GM18498 (cell line): ENCODE measurements around the gene NDRG2.

Source experiments
- ATAC-seq: cut with Tn5 transposase; IDR thresholded peaks from one replicate; pipeline ENCODE4 v1.9.1; 2021; ENCODE audit warnings: mild to moderate bottlenecking, moderate library complexity; ENCODE audit not compliant: unreplicated experiment

NDRG2 gene

DNA sequence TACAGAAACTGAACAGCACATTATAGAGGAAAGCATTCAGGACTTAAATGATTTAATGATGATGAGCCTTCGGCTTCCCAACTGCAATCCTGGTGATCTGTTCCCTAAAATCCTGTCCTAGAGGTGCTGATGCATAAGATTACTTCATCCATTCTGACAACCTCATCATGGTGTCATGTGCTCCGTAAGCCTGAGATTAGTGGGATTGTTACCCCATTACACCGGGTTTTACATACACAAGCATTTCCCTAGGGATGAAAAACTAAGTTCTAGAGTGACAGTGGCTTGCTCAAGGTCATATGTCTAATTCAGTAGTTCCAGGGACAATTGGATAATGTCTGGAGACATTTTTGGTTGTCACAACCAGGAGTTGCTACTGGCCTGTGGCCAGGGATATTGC is 12.3 kb upstream of the NDRG2 start:
- ATAC-seq = no peak

DNA sequence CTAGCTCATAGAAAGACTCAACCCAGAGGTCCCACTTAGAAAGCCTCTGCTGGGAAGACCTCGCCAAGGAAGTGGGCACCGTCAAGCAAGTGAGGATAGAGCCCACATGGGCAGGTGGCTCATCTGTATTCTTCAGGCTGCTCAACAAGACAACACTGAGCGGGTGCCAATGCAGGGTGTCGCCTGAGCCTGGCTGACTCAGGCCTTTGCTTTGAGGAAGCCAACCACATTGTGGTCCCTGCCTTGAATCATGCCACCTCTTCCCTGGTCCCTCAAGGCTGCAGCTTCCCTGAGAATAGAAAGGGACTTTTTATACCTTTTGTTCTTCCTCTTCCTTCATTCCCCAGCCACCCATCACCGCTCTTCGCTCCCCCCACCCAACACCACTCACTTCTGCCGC is 11.9 kb upstream of the NDRG2 start:
- no peak for ATAC-seq

DNA sequence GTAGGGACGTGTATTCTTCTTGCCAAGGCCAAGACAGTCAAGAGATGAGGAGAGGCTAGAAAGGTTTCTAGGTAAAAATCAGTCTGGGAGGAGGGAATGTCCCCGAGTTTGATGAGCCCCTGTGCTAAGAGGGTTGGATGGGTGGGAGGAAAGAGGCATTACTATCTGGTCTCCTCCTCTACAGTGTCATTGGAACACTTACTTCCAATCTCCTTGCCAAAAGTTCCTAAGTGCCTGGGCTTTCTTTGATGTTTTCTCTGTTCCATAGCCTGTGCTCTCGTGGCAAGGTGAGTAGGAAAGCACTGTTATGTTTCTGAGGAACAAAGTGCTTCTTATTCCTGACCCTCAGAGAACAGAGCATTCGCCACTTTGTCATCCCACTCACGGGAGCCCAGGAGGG is 9.8 kb upstream of the NDRG2 start, which contains the start of gene RNASE13:
Gene RNASE13, minus strand, starts transcription at position 101 of the 400 bp plus-strand sequence. CDS start 519 bp downstream, outside the sequence.
- ATAC-seq = no peak

DNA sequence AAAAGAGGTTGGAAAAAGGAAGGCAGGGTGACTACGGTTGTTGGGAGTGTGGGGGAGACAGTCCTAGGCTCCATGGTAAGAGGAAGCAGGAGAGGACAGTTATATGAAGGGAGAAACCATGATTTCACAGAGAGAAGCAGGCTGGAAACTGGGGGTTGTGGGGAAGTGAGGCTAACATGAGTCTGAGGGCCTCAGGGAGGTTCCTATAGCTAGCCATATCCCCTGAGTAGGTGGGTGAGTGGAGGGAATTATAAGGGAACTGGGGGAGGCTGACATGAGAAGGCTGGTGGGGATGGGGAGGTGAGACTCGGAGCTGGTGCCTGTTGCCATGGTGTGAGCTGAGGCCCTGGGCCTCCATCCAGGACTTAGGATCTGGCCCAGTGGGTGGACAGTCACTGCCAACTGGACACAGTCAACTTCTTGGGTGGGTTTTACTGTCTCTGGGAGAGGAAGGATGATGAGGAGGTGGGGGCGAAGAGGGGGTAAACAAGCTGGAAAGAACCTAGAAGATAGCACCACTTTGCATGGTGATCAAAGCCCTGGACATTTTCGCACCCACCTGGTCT is 8.4 kb upstream of the NDRG2 start:
- no peak for ATAC-seq

DNA sequence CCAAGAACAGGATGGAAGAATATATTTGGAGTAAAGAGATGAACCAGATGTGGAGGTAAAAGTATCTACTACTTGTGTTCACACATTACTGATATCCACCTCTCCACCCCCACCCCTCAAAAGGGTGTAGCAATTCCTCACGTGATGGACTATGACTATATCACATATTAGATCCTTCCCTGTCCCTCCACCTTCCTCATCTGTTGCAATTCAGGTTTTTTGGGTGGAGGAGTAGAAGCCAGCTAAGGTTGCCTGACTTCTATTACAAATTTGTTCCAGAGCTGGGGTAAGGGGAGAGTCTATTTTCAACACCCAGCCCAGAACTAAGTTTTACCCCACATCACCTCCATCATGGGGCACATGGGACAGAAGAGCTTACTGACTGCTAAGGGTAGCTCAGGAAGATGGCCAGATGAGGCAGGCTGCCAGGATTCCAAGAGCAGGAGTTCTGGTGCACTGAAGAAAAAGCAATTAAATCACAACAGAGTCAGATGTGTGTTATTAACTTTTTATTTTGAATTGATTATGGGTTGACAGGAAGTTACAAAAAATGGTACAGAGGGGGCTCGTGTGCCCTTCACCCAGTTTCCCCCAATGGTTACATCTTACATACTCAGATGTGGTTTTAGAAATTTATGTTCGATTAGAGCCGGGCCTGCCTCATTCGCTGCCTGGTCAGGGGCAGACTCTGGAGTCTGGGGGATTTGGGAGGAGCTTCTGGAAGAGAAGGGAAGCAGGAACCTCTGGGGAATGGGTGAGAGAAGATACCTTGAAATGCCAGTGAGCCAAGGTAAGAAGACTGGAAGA is 7.7 kb upstream of the NDRG2 start:
- ATAC-seq = no peak

DNA sequence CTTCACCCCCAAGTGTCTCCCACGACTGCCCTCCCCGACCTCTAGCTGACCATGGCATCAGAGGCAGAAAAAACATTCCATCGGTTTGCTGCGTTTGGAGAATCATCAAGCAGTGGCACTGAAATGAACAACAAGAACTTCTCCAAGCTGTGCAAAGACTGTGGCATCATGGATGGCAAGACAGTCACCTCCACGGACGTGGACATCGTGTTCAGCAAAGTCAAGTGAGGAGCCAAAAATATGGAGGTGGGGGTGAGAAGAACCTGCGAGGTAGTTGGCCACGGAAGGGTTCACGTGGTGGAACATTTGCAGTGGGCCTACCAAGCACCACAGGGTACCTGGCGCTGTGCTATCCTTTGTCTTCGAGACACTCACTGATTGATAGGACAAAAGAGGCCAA is 5.7 kb upstream of the NDRG2 start:
- ATAC-seq = no peak

DNA sequence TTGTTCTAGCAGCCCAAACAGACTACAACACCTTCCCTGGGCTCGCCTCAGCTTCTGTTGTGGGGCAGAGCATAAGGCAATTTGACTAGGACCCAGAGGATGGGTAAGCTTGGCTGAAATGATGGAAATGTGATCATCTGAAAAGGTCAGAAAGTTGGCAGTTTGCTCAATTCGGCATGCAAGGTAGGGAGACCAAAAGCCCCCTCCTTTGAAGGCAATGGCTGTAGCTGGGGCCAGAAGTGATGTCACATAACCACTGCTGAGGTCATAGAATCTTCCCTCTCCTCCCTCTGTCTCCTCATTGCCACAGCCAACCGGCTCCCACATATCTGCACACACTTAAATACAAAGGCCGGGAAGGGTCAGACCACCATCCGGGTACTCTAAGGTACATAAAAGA is 5.1 kb upstream of the NDRG2 start, which contains the start of gene TPPP2:
Gene TPPP2, plus strand, starts transcription at position 301 of the 400 bp plus-strand sequence. CDS start 365 bp downstream, outside the sequence.
- ATAC-seq = no peak

DNA sequence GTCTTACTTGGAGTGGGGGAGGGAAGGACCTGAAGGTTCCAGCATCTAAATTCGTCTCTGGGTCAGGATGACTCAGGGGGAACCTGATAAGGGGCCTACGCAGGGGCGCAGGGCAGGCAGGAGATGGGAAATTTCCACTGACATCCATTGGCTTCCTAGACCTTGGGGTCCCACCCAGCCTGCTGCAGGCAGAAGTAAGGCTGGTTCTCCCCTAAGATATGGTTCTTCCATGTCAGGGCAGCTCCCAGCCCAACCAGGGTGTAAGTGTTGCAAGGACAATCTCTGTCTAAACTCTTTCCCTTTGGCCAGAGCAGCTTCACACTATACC is 2.1 kb upstream of the NDRG2 start:
- ATAC-seq = no peak

DNA sequence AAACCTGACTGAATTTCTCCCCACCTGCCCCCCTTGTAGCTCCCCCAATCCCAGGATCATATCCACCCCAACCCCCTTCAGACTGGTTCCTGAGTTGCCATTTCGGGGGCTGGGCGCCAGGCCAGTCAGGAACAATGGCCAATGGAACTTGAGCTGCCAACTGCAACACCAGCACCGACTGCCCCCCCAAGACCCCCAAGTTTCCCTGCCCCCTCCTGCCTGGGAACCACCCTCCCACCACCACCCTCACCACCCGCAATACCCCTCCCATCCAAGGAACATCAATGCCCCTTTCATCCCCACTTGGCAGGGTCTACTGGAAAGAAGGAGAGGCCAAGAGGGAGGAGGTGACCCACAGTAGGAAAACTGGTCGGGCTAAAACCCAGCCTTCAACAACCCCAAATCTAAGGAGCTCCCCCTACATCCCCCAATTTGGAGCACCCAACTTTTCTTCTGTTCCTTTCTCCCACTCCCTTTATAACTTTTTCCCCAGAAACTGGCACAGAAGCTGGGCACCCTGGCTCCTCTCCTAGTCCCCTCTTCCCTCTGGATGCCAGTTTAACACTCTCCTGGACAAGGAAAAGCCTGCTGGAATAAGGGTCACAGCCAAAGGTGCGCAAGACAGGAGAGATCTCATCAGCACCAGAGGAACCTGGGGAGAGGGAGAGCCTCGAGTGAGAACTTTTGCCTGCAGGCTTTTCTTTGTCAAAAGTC is 1.6 kb upstream of the NDRG2 start:
- ATAC-seq = no peak

DNA sequence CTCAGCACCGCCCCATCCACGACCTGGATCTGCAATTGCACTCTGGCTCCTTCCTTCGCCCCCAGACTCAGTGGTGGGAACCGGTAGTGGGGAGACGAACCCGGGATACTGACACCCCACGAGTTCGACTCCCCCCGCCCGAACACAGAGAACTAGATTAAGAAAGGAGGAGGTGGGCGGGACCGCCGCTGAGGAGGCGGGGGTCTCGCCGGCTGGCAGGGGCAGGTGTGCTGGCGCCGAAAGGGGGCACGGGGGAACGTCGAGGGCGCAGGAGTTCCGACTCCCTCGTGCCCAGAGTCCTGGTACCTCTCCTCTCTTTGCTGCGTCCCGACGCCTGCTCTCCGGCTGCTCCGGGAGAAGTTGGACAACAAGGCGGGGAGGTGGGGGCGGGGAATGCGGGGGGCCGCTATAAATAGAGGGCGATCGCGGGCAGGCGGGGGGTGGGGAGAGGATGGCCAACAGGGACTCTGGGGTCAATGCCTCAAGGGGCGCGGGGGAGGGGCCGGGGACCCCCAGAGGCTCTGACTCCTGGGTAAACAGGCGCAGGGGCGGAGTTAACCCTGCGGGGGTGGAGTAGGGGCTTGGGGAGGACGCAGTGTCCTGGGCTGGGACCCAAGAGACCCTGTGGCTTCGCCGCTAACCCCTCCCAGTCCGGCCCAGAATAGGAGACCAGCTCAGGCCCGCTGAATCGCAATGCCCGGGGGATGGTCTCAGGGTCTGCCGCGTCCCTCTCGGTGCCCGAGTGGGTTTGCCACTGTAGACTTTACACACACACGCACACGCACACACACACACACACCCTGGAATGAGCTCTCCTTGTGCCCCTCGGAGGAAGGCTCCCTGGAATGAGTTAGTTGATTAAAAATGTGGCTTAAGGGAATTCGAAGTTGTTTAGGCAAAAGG is 761 bp upstream of the NDRG2 start:
- ATAC-seq = no peak

DNA sequence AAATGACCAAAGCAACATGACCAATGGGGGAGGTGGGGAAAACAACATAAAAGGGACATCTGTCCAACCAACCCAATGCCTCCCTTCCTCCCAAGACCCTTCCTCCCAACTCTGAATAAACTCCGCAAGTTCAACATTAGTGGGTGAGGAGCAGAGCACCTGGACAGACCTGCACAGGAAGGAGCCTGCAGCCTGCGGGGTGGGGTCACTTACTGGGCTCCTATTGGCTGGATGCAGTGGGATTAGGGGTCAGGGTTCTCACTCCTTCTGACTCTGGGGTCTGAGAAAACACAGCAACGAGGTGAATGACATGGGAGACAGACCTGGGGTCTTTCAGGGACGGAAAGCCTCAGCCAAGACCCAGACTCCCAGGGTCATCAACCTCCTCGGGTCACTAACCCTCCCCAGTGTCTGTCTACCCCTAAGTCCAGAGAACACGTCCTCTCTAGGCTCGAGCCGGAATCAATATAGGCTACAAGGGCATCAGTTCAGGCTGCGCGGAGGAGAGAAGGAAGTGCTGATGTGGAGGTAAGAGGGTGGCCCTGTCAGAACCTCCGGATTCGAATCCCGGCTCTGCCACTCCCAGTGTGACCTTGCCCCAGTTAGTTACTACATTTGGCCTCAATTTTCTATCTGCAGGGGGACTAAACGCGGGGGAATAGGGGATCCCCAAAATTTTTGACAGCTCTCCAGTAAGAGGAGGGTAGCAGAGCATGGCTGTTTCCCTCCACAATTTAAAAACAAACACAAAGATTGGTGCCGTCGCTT is 860 bp downstream of the NDRG2 start:
- no peak for ATAC-seq

DNA sequence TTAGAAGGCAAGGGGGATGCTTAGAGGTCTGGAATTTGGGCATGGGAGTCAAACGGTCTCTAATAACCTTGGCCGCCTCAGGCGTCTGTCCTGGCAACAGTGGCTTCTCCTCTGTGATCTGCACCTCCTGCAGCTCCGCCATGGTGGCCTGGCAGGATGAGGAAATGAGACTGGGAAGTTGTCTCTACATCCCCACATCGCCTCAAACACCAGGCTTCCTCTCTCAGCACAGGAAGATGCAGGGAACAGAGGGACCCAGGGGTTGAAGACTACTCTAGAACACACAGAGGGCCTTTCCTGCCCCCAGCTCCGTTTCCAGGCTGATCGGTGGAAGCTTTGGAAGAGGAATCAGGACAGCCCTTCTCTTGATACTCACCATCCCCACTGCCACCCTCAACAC is 1.7 kb downstream of the NDRG2 start:
- no peak for ATAC-seq

DNA sequence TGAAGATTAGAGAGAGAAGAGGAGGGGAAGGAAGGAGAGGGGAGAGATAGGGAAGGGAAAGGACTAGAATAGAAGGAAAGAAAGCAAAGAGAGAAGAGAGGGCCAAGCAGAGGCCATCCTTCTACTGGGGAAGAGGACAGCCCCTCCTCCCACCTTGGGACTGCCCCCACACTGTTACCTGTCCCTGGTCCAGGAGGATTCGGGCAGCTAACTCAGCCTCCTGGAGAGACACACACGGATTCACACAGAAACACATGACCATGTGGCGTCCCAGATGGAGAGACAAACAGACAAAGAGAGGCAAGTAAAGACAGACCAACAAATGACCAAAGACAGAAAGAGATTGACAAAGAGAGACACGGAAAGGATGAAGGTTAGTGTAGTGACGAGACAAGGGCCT is 2.2 kb downstream of the NDRG2 start:
- ATAC-seq = no peak

DNA sequence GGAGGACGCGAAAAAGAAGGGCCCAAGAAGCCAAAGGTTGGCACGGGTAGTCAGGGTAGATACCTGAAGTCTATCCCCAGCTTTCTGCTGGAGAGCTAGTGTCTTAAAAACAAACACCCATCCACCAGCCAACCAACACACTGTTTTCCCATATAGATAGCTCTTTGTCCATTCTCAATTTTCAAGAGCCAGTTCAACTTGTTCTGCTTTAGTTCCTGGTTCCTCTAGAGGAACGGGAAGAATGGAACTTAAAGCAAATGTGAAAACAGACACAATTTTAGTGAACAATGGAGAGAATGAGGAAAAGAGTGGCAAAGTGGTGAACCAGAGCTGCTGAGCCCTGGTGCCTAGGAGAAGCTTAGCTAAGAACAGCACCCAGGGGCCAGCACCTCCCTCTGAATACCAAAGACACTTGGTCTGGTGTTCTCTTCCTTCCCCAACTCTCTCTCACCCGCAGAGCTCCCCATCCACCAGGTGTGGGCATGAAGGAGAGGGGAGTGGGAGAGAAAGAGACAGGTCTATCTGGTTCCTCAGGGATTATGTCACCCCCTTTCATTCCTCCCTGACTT is 3.8 kb downstream of the NDRG2 start:
- no peak for ATAC-seq

DNA sequence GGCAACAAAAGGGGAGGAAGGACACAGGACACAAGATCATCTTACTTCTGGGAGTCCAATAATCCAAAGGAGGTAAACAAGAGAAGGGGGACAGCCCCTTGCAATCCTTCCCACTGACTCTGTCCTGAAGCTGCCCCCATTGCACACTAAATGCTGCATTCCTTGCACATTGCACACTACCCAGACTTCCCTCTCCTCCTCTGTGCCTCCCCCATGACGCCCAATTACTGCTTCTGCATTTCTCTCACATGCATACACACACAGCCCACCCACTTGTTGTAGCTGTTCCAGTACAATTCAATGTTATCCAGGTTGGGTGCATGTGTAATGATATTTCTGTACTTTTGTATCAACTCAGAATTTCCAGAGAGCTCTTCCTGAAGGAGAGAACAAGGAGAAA is 5.5 kb downstream of the NDRG2 start:
- no peak for ATAC-seq

DNA sequence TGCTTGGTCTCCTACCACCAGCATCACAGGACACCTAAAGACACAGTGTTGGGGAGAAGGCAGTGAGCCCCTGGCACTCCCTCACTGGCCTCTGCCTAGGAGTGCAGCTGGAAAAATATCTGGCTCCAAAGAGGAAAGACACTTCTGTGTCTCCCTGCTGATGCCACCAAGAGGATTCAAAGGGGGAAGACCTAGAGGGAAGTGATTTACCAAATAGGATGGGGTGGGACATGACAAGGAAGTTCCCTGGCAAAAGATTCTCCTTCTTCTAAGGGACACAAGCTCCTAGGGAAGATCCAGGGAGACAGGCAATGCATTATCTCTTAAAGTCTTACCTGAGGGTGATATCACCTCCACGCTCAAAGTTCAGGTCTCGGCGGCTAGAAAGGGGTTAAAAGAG is 6.1 kb downstream of the NDRG2 start:
- ATAC-seq = no peak

DNA sequence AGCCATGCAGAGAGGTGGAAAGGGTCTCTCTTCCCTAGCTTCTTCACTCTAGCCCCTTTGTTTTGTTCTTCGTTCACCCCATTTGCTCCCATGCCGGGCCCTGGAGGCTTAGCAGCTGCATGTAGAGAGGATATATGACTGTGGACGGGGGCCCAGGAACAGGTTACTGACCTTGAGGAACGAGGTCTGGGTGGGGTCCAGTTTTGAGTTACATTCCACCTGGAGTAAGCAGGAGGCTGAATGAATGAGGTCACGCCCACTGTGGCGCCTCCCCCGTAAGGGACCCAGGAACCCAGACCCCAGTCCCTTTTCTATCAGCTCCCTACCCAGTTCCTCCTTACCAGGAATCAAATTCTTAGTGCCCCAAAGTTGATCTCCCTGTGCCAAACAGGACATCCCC is 6.6 kb downstream of the NDRG2 start:
- no peak for ATAC-seq

DNA sequence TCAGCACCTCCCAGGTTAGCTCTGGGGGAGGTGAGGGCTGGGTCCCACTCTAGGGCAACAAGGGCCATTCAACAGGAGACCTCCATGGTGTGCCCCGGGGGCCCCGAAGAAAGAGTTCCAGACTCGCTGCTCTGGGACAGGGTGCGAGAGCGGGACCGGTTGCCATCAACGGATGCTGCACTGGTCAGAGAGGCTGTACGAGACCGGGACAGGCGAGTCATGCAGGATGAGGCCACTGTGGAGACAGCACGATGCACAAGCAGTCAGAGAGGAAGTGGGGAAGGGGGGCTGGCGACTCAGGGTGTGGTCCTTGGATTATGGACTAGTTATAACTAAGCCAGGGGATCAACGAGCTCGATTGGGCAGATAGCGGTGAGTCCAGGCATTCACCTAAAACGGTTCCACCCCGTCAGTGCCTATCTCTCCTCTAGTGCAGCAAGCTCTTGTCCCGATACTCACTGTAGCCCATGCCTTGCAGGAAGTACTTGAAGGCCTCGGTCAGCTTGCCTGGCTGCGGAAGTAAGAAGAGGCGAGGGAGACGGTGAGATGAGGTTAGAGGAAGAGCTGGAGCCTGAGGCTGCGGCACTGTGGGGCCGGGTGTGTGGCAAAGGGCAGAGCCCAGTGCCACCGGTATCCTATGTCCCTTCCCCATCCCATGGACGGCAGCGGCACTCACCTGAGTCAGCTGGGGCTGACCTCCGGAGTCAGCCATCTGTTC is 7.2 kb downstream of the NDRG2 start:
- ATAC-seq = no peak

DNA sequence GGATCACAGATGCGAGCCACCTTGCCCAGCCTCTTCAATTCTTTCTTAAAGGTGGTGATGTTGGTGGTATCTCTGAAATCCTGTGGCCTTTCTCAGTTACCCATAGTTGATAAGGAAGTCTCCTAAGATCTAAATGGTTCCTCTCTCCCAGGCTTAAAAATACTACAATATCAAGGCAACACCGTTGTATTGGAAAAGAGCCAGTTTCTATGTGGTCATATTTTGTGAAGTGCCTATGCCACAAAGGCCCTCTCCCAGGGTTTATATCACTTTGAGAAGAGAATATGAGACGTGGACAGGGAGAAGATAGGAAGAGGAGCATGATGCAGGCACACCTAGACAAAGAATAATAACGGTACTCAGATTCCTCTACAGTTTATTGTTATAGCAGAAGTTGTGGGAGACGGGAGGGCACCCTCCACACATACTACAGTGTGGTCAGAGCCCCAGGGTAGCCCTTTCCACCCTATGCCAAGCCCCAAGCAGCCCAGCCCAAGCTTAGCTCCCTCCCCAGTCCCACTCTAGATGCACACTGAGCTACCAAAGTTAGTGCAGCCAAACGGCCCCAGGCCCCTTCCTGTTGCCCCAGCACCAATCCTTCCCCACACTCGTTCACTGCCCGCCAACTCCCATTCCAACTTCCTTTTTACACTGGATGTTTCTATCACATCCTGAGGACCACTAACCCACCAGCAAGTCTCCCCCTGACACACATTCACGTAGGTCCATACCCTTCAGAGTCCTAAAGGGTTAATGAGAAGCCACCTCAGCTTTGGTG is 8.3 kb downstream of the NDRG2 start:
- ATAC-seq = no peak
